Spleen (tissue), 7 donors: ENCODE measurements around the gene GPR31.
"Not testable (repeated sequence)": the region's sequence is repeated elsewhere in the genome, so short reads cannot be mapped to it uniquely, and the experiment has no call there.

Source experiments
- CTCF ChIP-seq, 11 experiments: fragments of 200-600 bp in 7 of 11; fragments of 450-650 bp in 4 of 11; sonication (generic) in 4 of 11; IDR thresholded peaks in 8 of 11; conservative IDR thresholded peaks in 3 of 11; 1 replicate in 7 of 11; 2 replicates in 4 of 11; pipeline versions ENCODE4 v1.4.0 to v1.8.0; 2016 to 2021; ENCODE audit warnings: antibody characterized with exemption in 11 of 11, inconsistent platforms in 4 of 11, mild to moderate bottlenecking in 1 of 11
- POLR2A ChIP-seq, 3 donors: fragments of 450-650 bp; IDR thresholded peaks; one replicate each; pipeline ENCODE4 v1.5.1; 2017; ENCODE audit warnings: antibody characterized with exemption in 3 of 3, mild to moderate bottlenecking in 1 of 3
- POLR2AphosphoS5 ChIP-seq, 3 donors: sonication (generic); formaldehyde crosslinking; IDR thresholded peaks; one replicate each; pipeline ENCODE4 v1.5.1; 2017; ENCODE audit warnings: antibody characterized with exemption in 3 of 3
- donor health status: DM: no; HTN: no; CAD: no; lungs with moderate emphysema.
- donor health status: DM: no; HTN: no; CAD: no.
- donor health status: DM: no; HTN: no; CAD: no.

- not testable (repeated sequence) for TF ChIP-seq CTCF (IDR thresholded peaks at IDR 0.05 in 8 of 11, conservative IDR thresholded peaks at IDR 0.05 in 3 of 11); POLR2AphosphoS5 (IDR thresholded peaks at IDR 0.05); POLR2A (IDR thresholded peaks at IDR 0.05)
Measured at GRCh38 chr6:167180086-167180485, 22.3 kb upstream of the GPR31 start.
